Activated CD4-positive, alpha-beta T cell treated with anti-CD3 and anti-CD28 coated beads, Interleukin-2, Interleukin-4, amounts not matched to agents 100 ng/mL and 50 ng/mL, durations not matched to agents 16 hours and 8 hours (primary cell): ENCODE data around the gene IRF4.
A peak's percentile ranks its signal among the peaks of the same experiment; 100 is the strongest.

Experiments used
- DNase-seq: peaks from one replicate; pipeline ENCODE4 v3.0.0-alpha.2; 2020; ENCODE audit warnings: low spot score

Gene IRF4

DNA sequence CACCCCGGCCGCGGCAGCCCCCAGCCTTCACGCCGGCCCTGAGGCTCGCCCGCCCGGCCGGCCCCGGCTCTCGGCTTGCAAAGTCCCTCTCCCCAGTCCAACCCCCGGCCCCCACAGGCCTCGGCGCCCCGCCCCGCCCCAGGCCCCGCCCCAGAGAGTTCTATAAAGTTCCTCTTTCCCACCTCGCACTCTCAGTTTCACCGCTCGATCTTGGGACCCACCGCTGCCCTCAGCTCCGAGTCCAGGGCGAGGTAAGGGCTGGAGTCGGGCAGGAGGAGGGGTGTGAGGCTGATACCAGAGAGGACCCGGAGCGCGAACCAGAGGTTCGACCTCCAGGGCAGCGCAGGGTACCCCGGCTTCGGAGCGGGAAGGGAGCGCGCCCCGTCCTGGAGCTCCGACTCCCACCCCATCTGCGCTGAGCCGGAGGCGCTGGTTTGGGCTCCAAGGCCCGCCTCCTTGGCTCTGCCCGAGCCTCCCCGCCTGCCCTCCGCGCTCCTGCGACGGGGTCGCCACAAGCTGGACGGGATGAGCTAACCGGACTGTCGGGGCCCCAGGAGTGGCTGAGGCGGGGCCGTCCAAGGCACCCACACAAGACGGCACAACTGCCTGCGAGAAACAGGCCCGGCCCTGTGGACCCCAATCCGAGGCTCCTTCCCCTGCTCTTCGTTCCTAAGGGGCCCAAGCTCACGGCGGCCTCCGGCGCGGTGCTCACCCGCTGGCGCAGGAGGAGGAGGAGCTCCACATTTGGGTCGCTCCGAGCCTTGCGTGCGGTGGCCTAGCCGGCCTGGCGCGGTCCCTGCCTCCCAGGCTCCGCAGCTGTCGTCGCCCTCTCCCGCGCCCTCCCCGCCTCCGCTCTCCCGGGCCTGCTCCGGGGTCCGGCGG, at the start of gene IRF4:
Gene IRF4, plus strand, starts transcription at position 194 of the 882 bp plus-strand sequence. CDS start 1,401 bp downstream, outside the sequence.
- peak; percentile 86 for DNase-seq

GRCh38 chr6:341914-342831, 49.4 kb upstream of the IRF4 start:
- DNase-seq, result no peak

- no peak for DNase-seq
These were observed 48.7 kb upstream of the IRF4 start for GRCh38 chr6:342832-343179.

DNA sequence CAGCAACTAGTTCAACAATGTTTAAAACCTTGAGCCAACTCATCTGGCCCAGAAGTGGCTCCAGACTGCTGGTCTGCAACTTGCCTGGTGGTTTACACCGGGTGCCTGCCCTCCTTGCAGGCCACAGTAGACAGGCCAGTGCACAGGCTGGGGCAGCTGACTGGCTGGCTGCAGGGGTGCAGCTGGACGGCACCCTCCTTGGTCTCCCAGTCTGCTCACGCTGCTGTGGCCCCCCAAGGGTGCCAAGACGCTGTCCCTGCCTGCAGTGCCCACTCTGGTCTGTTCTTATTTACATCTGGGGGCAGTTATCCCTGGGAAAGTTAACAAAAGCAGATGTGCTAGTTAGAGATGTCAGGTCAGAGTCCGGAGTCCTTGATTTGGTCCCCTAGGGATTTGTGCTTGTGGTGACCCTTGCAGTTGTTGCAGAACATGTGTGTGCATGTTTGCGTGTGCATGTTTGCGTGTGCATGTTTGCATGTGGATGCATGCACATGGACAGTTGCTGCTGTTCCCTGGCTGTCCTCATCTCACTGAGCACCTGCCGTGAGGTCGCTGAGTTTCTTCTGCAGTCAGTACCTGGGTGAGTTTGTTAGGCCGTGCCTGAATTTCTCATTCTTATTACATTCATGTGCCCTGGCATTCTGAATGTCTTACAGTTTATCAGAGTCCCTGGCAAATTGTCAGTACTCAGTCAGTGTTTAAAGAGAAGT, 48.2 kb upstream of the IRF4 start:
- no peak for DNase-seq

DNA sequence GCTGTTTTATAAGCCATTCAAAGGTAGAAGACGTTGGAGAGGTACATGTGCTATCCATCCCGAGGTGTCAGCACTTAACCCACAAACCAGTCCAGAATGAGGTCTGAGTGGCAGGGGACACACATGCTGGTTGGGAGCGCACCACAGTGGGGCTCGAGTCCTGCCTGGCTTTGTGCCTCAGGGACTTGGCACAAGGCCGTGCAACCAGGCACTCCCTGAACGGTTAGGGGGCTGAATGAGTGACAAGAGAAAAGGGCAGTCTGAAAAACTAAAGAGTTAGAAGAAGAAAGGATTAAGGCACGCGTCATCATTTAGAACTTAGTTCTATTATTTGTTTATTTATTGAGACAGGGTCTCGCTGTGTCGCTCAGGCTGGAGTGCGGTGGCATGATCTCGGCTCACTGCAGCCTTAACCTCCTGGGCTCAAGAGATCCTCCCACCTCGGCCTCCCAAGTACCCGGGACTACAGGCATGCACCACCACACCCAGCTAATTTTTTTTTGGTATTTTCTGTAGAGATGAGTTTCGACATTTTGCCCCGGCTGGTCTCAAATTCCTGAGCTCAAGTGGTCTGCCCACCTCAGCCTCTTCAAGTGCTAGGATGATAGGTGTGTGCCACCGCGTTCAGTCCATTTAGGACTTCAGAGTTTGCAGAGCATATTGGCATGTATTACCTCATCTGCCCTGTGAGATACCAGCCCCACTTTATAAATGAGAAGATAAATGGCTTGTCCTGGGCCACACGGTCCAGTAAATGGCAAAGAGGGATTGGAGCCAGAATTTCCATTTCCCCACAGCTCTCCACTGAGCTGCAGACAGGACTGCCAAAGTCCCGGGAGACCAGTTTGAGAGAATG, 47.4 kb upstream of the IRF4 start:
- DNase-seq, result no peak

- no peak for DNase-seq
These were observed 46.7 kb upstream of the IRF4 start for GRCh38 chr6:344816-345340.

- DNase-seq, result no peak
These were observed 45.7 kb upstream of the IRF4 start for GRCh38 chr6:345747-346385.

DNA sequence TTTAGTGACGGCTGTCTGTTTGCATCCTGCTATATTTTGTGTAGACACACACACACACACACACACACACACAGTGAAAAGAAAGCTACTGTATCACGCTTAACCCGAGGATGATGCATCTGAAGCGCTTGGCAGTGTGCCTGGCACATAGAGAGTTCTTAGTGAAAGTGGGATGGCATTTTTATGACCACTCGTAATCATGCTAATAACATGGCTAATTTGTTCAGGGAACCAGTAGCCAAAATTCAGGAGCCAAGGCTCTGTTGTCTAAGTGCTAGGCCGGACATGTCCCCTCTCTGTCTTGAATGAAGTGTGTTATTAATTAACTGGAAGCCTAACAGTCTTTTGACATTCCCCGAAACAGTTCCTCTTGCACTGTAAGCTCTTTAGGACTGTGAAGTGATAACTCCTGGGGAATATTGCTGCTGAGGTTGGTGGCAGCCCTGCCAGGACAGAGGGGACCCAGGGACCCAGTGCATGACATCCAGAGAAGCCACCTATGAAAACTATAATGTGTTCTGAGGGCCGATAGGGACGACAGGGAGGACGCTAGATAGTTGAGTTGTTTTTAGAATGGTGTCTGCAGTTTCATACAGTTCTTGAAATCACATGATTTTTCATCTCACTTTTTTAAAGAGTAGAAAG, 45.0 kb upstream of the IRF4 start:
- no peak for DNase-seq

DNA sequence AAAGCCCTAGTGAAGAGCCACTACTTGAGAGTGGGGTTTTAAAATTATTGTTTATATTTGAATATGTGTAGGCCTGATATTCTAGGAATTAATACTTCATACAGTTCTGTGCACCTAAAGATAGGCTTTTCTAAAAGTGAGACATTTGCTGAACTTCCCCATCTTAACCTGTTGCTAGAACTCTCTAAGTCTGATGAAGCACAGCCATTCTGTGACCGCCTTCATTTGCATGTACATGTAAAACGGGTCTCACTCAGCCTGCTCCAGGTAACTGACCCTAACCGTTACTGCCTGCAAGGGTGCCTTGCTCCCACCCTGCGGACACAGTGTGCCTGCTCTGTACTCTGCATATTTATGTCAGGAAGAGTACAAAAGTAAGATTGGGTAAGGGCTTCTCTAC, 44.3 kb upstream of the IRF4 start:
- DNase-seq, result no peak

- DNase-seq, result no peak
These were observed 43.3 kb upstream of the IRF4 start for GRCh38 chr6:347951-348859.

DNA sequence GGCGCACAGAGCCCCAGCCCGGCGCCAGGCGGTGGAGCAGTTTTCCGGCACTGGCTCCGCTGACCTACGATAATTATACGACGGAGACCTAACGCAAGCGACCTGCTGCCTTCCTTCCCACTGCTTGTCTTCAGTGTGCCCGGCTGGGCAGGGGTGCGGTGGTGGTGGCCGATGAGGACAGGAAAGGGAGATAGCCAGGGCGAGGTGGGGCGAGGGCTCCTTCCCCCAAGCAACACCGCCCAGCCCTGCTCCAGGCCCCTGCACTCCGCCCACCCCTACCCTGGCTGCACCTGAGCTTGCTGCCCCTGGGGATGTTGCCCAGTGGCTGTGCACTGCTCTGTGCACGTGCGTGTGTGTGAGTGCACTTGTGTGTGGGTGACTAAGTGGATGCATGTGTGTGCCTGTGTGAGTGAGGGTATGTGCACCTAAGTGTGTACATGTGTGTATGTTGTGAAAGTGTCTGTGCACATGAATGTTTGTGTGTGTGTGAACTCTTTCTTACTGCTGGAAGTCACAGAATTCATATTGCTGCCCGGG, 42.6 kb upstream of the IRF4 start:
- no peak for DNase-seq

GRCh38 chr6:349491-349921, 42.0 kb upstream of the IRF4 start:
- DNase-seq, result no peak

GRCh38 chr6:350371-350770, 41.2 kb upstream of the IRF4 start:
- DNase-seq, result no peak

DNA sequence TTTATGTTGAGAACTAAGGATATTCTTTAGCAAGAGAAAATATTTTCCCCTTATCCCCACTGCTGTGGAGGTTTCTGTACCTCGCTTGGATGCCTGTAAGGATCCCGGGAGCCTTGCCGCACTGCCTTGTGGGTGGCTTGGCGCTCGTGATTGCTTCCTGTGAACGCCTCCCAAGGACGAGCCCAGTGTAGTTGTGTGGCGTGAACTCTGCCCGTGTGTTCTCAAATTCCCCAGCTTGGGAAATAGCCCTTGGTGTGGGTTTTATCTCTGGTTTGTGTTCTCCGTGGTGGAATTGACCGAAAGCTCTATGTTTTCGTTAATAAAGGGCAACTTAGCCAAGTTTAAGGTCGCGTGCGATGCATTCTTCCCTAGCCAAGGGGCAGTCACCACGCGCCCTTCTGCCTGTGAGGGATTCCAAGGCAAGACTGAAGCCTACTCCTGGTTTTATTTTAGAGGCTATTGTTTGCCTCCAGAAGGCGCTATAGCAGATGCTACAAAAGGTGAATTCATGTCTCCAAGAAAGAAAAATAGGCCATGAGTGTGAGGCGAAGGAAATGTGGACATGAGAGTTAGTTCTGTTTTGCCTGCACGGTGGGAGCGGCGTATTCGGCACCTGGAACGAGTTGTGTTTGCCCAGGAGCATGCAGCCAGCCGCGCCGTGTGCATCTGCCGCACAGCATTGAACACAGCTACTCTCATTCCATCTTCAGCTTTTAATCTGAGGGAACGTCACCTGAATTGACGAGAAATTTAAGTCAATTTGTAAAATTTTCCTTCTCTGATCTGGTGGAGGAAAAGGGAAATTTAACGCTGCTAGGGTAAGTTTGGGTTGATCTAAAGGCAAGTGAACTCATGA, 40.3 kb upstream of the IRF4 start:
- DNase-seq, result no peak

DNA sequence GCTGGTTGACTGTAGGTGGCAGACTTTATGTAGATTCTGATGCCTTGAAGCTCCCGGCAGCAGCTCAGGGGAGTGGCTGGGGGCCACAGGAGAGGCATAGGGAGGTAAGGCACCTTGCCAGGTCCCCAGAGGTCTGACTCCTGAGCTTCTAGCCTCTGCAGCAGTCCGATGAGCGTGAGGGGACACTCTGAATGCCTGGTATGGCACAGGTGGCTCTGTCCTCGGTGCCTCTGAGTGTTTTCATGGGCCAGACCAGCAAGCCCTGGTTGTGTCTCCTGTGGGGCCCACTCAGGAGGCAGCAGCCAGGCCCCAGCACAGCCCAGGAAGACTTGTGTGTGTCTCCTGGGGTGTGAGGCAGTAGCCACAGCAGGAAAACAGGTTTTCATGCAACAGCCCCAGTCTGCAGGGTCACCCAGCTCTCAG, 39.7 kb upstream of the IRF4 start:
- DNase-seq, result no peak

DNA sequence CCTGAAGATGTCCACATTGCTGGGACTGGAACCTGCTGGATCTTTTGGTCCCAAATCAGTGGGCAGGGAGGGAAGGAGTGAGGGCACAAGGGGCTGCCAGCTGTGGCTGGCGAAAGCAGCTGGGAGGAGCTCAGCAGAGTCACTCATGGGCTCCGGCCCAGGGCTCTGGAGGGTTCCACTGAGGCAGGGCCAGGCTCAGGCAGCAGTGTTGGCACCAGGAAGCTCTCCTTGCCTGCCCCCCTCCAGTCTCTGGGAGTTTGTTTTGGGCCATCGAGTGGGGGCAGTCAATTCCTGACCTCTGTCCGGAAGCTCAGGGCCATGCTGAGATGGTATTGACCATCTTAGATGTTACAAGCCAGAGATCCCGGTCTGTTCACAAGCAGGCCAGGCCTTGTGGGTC, 39.1 kb upstream of the IRF4 start:
- no peak for DNase-seq

DNA sequence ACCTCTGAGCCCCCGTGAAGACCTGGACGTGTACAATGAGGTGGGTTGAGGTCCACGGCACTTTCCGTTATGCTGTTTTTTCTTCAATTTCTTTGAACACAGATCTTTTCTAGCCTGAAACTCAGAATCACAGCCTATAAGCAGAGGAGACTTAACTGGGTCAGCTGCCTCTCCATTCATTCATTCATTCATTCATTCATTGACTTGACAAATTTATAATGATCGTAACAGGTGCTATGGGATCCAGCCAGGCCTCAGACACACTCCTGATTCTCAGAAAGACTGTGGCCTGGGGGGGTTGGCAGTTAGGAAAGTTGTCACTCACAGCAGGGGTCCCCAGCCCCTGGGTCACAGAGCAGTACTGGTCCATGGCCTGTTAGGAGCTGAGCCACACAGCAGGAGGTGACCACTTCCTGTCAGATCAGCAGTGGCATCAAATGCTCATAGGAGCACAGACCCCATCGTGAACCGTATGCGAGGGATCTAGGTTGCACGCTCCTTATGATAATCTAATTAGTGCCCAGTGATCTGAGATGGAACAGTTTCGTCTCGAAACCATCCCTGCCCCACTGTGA, 38.6 kb upstream of the IRF4 start:
- no peak for DNase-seq
